Stimulated activated CD8-positive, alpha-beta memory T cell treated with anti-CD3 and anti-CD28 coated beads, Interleukin-4, amount 100 ng/mL, for 24 hours (primary cell): ENCODE measurements around the gene NSF.
"Not testable (repeated sequence)": the region's sequence is repeated elsewhere in the genome, so short reads cannot be mapped to it uniquely, and the experiment has no call there.

Experiments
- DNase-seq: peaks from one replicate; pipeline ENCODE4 v3.0.0-alpha.2; 2020; ENCODE audit warnings: low read depth

Gene NSF

DNA sequence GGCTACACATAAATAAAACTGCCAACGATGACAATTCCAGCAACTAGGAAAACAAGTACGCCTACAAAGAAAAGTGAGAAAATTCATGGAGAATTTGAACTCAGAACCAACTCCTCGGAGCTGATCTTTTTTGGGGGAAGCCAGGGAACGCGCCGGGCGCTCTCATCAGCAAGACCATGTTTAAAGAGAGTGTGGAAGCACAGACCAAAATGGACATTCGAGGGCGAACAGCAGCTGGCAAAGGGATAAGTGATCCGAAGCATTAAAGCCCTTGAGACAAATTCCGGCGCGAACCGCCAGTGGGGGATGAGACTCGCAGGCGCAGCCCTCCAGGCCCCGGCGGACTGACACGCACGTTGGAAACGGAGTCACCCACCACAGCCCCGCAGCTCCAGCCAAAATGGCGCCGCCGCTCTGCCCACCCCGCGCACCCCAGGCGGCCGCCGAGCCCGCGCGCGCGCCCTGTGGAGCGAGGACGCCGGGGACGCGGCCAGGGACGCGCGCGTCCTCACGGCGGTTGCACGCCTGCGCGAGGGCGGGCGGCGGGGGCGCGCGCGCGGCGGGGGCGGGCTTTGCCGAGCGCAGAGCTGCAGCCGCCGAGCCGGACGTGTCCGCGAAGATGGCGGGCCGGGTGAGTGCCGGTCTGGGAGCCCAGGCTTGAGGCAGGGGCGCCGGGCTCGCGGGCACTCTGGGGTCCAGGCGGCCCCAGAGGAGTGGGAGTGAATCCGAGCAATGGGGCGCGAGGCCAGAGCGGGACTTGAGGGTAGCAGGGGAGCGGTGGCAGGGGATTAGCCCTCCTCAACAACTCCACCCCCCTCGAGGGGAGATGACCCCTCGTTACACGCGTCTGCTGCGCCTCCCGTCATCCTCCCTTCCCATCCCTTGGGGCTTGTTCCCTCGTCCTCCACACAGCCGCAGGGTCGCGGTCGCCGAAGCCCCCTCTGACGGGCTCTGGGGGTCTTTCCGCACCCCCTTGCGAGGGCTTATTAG lies at the start of gene NSF:
Gene NSF, plus strand, starts transcription at position 513 of the 990 bp plus-strand sequence. Its CDS starts 107 bp downstream, at position 620.
- DNase-seq, result not testable (repeated sequence)

DNA sequence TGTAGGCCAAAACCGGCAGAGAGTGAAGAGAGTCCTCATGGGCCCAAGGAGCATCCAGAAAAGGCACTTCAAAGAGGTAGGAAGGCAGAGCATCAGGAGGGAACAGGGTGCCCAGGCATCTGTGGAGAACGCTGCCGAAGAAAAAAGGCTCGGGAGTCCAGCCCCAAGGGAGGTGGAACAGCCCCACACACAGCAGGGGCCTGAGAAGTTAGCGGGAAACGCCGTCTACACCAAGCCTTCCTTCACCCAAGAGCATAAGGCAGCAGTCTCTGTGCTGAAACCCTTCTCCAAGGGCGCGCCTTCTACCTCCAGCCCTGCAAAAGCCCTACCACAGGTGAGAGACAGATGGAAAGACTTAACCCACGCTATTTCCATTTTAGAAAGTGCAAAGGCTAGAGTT lies 41.9 kb upstream of the NSF start:
- not testable (repeated sequence) for DNase-seq

GRCh38 chr17:46559155-46559554 lies 31.3 kb upstream of the NSF start:
- DNase-seq, result not testable (repeated sequence)

DNA sequence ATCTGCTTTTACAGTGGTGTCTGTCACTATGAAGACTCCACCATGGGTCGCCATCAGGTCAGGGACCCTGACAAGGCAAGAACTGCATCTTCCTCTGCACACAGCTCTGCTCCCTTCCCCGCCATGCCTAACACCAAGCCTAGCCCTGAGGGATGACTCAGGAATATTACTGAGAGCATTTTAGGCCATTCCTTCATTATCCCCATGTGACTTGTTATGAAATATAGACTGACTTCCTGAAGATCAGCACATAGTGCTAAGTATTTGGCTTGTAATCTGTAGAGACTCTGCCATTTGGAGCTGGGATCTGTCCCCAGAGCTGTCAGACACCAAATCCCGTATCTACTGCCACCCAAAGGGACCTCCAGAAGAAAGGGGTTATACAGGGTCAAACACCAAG lies 30.4 kb upstream of the NSF start:
- not testable (repeated sequence) for DNase-seq

DNA sequence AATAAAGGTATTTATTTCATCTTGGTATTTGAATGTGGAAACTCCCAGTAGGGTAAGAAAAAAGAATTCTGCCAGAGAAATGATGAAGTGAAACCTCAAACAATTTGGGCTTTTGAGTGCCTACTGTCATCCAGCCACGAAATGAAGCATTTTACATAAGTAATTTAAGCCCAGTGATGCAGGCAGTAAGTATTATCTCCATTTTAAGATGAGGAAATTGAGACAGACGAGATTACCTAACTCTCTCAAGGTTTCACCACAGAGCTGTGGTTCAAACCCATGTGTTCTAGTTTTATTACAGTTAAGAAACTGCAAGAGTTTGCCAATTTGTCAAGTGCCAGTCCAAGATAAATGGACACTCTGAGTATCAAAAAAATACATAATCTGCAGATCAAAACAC lies 24.2 kb upstream of the NSF start:
- DNase-seq, result not testable (repeated sequence)

GRCh38 chr17:46566980-46567379 lies 23.5 kb upstream of the NSF start:
- not testable (repeated sequence) for DNase-seq

DNA sequence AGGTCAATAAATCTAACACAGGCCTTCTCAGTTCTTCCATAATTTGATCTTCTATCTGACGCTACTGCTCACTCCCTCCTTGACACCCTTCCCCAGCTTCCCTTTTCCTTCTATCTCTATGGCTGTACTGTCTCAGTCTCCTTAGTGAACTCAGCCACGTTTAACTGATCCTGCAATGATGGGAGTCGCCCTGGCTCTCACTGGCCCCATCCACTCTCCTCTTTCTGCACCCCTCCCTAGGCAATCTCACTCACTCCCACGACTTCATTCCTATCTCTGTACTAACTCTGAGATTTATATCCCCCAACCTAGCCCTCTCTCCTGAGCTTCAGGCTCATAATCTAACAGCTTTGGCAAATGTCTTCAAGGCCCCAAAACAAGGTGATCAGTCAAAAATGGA lies 18.7 kb upstream of the NSF start:
- DNase-seq, result not testable (repeated sequence)

GRCh38 chr17:46579083-46580075 lies 11.1 kb upstream of the NSF start, which contains the start of gene ARL17A:
ARL17A (minus strand) TSS chr17:46579691; CDS start chr17:46576322, 3,369 bp downstream.
- peak; percentile 40 for DNase-seq

DNA sequence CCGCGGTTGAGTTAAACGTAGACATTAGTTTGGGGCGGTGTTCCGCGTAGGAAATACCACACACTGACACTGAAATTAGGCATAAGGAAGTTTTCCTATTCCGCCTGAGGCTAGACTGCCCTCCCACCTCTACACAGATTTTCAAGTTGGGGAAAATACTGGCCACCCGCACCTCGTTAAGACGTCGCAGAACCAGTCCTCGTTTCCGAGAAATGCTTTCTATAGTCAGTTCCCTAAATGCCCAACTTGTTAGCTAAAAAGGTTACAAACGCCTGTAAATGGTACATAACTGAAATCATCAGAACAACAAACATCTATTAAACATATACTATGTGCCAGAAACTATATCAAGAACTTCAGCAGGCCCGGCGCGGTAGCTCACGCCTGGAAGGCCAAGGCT lies 10.4 kb upstream of the NSF start:
- not testable (repeated sequence) for DNase-seq

DNA sequence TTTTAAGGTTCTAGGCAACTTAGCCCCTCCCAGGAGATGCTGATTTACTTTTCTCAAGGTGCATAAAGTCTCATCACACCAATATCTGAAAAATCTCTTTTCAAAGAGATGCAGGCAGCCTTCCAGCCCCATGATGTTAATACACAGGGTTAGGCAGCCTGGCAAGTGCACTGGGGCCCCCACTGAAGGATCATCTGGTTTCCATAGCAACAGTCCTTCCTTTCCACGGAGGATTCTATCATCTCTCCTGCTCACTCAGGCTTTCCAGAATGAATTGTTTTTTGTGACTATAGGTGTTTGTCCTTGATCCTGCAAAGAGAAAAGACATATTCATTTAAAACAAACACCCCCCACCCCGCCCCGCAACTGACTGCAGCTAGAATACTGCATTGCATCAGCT lies 5.0 kb upstream of the NSF start:
- not testable (repeated sequence) for DNase-seq

DNA sequence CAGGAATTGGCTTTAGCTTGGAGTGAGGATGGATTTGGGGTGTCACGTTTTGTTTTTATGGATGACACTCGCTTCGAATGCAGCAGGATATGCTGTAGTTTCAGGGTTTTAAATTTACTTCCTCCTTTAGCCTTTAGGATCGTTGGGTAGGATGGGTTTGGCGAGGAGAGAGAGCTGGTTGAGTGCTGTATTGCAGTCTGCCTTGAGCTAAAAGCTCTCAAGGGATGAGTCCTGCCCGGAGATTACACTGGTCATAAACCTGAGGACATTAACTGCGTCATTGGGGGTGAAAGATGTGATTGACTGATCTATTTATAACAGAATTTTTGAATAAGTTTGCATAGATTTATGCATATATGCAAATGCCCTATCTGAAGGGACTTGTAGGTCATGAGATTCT lies 863 bp downstream of the NSF start:
- DNase-seq, result not testable (repeated sequence)

- not testable (repeated sequence) for DNase-seq
Observed at GRCh38 chr17:46598344-46598931, 8.0 kb downstream of the NSF start.

- not testable (repeated sequence) for DNase-seq
Observed at GRCh38 chr17:46600767-46601166, 10.3 kb downstream of the NSF start.

GRCh38 chr17:46603125-46603524 lies 12.7 kb downstream of the NSF start:
- not testable (repeated sequence) for DNase-seq

GRCh38 chr17:46611304-46611703 lies 20.8 kb downstream of the NSF start:
- DNase-seq, result not testable (repeated sequence)

DNA sequence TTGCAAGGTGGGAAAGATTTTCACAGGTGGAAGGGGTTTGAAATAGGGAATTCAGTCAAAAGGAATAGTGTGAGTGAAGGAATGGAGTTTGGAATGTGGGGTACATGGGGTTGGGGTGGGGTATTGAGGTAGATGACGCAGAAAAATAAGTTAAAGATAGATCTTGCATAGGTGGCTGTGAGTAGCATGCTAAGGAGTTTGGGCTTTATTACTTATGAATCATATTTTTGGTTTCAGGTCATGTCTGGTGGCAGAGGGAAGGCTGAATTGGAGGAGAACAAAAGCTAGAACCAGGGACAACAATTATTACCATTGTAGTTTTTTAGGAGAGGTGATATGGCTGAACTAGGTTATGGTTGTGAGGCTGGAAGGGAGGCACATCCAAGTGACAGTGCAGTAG lies 23.4 kb downstream of the NSF start:
- not testable (repeated sequence) for DNase-seq

DNA sequence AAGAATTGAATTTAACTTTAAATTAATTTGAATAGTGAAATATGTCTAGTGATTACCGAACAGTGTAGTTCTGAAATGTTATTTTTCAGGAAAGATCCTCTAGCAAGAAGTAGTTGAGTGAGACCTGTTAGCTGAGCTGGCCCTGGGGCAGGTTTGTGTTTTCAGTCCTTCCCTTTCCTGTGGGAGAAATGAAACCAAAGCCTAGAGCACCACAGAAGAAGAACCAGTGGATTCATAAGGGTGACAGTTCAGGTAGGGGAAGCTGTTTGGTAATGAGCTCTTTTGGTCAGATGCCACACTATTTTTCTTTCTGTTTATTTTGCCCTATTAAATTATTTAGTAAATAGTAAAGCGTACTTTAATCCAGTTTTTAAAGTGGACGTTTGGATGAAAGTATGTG lies 26.7 kb downstream of the NSF start:
- not testable (repeated sequence) for DNase-seq

- DNase-seq, result not testable (repeated sequence)
Observed at GRCh38 chr17:46618975-46619374, 28.5 kb downstream of the NSF start.

DNA sequence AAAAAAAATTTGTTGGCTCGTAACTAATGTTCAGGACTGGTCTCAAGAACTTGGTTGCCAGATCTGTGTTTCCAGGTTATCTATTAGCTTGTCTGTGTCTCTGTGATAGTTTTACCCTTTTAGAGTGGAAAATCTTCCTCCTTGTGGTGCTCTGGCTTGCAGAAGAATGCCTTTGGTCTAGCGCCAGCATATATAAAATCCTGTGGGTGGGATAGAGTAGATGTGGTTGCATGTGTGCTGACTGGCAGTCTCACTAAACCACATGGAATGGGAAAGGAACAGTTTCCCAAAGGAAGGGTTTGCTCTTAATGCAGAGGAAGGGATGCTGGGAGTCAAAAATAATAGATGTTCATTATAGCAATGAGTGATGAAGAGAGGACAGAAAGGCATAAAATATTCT lies 33.3 kb downstream of the NSF start:
- DNase-seq, result not testable (repeated sequence)

DNA sequence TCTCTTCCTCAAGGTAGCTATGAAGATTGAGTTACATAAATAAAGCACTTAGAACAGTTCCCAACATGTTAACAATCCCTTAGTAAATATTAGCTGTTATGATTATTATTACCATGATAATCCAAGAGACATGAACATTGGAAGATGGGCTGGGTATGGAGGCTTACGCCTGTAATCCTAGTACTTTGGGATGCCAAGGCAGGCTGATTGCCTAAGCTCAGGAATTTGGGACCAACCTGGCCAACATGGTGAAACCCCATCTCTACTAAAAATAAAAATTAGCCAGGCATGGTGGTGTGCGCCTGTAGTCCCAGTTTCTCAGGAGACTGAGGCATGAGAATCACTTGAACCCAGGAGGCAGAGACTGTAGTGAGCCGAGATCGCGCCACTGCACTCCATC lies 34.3 kb downstream of the NSF start:
- not testable (repeated sequence) for DNase-seq

DNA sequence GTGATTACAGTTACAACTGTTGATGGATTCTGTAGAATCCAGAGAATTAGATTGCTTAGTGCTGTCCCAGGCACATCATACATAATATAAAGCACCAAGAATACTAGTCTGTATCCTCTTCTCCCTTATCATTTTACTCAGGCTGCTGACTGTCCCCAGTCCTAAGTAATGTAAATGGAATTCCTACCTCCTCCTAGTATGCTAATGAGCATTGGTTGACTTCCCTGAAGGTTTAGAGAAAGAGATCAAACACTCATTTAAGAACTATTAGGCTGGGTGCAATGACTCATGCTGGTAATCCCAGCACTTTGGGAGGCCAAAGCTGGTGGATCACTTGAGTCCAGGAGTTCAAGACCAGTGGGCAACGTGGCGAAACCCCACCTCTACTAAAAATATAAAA lies 37.0 kb downstream of the NSF start:
- DNase-seq, result not testable (repeated sequence)
